NOMO-1 treated with dmso at 0.1 percent for 144 hours (cell line): ENCODE results near the gene KANSL1.

ENCODE experiments used
- DNase-seq: peaks from one replicate; lab custom pipeline; 2025; ENCODE audit not compliant: unreplicated experiment; lab: John Stamatoyannopoulos, UW

Gene KANSL1

DNA sequence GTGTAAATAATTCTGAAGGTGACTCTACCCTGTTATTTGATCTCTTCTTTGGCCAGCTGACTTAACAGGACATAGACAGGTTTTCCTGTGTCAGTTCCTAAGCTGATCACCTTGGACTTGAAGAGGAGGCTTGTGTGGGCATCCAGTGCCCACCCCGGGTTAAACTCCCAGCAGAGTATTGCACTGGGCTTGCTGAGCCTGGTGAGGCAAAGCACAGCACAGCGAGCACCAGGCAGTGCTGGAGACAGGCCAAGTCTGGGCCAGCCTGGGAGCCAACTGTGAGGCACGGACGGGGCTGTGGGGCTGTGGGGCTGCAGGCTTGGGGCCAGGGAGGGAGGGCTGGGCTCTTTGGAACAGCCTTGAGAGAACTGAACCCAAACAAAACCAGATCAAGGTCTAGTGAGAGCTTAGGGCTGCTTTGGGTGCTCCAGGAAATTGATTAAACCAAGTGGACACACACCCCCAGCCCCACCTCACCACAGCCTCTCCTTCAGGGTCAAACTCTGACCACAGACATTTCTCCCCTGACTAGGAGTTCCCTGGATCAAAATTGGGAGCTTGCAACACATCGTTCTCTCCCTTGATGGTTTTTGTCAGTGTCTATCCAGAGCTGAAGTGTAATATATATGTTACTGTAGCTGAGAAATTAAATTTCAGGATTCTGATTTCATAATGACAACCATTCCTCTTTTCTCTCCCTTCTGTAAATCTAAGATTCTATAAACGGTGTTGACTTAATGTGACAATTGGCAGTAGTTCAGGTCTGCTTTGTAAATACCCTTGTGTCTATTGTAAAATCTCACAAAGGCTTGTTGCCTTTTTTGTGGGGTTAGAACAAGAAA is 189.1 kb downstream of the KANSL1 start:
- DNase-seq, result no peak

DNA sequence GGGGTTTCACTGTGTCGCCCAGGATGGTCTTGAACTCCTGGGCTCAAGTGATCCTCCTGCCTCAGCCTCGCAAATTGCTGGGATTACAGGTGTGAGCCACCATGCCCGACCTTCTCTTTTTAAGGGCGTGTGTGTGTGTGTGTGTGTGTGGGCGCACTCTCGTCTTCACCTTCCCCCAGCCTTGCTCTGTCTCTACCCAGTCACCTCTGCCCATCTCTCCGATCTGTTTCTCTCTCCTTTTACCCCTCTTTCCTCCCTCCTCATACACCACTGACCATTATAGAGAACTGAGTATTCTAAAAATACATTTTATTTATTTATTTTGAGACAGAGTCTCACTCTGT is 190.3 kb downstream of the KANSL1 start:
- no peak for DNase-seq

DNA sequence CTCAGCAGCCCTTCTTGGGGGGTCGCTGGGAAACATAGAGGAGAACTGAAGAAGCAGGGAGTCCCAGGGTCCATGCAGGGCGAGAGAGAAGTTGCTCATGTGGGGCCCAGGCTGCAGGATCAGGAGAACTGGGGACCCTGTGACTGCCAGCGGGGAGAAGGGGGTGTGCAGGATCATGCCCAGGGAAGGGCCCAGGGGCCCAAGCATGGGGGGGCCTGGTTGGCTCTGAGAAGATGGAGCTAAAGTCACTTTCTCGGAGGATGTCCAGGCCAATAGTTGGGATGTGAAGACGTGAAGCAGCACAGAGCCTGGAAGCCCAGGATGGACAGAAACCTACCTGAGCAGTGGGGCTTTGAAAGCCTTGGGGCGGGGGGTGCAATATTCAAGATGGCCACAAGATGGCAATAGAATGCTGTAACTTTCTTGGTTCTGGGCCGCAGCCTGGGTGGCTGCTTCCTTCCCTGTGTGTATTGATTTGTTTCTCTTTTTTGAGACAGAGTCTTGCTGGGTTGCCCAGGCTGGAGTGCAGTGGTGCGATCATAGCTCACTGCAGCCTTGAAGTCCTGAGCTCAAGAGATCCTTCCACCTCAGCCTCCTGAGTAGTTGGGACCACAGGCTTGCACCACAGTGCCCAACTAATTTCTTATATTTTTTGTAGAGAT is 190.8 kb downstream of the KANSL1 start:
- DNase-seq, result peak; percentile 40

DNA sequence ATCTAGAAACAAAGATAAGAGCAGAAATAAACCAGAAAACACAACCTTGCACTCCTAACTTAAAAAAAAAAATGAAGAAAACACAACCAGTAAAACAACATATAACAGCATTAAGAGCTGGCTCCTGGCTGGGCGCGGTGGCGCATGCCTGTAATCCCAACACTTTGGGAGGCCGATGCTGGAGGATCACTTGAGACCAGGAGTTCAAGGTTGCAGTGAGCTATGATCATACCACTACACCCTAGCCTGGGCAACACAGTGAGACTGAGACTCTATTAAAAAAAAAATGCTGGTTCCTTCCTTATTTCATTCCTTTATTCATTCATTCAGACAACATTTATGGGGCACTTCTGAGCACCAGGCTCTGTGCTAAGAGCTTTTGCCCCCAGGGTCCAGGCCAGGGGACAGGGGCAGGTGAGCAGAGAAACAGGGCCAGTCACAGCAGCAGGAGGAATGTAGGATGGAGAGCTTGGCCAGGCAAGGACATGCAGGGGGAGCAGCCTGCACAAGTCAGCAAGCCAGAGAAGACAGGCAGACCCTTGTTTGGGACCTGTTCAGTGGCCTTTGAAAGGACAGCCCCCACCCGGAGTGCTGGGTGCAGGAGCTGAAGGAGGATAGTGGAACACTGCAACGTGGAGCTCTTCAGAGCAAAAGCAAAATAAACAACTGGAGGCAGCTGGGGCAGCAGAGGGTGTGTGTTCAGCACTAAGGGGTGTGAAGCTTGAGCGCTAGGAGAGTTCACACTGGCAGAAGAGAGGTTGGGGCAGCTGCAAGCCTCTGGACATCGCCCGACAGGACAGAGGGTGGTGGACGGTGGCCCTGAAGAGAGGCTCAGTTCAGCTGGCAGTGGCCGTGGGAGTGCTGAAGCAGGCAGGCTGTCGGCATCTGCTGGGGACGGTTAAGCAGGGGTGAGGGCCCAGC is 191.6 kb downstream of the KANSL1 start:
- DNase-seq, result no peak

DNA sequence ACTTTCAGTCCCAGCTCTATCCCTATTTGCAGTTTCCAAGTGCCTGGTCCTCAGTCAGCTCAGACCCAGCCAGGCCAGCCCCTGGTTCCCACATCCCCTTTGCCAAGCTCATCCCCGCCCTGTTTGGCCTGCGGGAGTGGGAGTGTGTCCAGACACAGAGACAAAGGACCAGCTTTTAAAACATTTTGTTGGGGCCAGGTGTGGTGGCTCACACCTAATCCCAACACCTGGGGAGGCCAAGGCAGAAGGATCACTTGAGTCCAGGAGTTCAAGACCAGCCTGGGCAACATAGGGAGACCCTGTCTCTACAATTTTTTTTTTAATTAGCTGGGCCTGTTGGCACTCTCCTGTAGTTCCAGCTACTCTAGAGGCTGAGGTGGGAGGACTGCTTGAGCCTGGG is 192.5 kb downstream of the KANSL1 start:
- no peak for DNase-seq

DNA sequence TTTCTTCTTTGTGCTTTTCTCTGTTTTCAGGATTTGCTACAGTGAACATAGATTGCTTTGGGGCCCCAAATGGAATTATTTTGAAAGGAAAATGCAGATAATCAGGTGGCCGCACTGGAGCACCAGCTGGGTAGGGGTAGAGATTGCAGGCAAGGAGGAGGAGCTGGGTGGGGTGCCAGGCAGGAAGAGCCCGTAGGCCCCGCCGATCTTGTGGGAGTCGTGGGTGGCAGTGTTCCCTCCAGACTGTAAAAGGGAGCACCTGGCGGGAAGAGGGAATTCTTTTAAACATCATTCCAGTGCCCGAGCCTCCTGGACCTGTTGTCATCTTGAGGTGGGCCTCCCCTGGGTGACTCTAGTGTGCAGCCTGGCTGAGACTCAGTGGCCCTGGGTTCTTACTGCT is 192.9 kb downstream of the KANSL1 start:
- DNase-seq, result no peak

DNA sequence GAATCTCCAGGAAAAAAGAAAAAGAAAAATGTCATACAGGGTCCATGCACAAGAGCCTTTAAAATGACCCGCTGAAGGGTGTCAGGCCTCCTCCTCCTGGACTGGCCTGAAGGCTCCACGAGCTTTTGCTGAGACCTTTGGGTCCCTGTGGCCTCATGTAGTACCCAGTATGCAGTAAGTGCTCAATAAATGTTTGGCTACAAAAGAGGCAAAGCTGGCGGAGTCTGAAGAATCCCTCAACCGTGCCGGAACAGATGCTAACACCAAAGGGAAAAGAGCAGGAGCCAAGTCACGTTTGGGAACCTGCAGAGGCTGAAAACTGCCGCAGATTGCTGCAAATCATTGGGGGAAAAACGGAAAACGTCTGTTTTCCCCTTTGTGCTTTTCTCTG is 193.3 kb downstream of the KANSL1 start:
- no peak for DNase-seq

DNA sequence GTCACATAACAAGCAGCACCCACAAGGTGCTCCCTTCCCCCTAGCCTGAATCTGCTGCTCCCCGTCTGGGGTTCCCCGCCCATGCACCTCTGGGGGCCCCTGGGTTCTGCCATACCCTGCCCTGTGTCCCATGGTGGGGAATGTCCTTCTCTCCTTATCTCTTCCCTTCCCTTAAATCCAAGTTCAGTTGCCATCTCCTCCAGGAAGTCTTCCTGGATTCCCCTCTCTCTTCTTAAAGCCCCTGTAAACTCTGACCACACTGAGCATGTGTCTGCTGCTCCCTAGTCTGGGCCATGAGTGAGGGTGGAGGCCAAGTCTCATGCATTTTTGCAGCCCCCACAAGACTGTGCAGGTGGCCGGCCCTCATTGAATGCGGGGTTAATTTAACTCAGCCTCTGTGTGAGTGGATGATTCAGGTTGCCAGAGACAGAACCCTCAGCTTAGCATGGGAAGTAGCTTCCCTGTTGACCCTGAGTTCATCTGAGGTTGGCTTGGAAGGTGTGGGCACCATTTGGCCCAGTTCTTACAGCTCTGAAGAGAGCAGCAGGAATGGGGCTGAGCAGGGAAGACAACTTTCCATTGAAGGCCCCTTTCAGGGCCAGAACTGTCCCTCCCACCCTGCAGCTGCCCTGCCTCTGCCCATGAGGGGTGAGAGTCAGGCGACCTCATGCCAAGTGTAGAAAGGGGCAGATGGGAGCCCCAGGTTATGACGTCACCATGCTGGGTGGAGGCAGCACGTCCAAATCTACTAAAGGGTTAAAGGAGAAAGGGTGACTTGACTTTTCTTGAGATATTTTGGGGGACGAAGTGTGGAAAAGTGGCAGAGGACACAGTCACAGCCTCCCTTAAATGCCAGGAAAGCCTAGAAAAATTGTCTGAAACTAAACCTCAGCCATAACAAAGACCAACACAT is 194.0 kb downstream of the KANSL1 start, which contains the start of gene STH:
Gene STH, plus strand, starts transcription at position 264 of the 913 bp plus-strand sequence. Its CDS starts 30 bp downstream, at position 294.
- DNase-seq, result no peak

DNA sequence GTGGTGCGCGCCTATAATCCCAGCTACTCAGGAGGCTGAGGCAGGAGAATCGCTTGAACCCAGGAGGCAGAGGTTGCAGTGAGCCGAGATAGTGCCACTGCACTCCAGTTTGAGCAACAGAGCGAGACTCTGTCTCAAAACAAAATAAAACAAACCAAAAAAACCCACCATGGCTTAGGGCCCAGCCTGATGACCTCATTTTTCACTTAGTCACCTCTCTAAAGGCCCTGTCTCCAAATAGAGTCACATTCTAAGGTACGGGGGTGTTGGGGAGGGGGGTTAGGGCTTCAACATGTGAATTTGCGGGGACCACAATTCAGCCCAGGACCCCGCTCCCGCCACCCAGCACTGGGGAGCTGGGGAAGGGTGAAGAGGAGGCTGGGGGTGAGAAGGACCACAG is 195.6 kb downstream of the KANSL1 start:
- DNase-seq, result no peak

DNA sequence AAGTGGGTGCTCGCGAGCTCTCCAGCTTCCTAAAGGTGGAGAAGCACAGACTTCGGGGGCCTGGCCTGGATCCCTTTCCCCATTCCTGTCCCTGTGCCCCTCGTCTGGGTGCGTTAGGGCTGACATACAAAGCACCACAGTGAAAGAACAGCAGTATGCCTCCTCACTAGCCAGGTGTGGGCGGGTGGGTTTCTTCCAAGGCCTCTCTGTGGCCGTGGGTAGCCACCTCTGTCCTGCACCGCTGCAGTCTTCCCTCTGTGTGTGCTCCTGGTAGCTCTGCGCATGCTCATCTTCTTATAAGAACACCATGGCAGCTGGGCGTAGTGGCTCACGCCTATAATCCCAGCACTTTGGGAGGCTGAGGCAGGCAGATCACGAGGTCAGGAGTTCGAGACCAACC is 196.1 kb downstream of the KANSL1 start:
- no peak for DNase-seq

DNA sequence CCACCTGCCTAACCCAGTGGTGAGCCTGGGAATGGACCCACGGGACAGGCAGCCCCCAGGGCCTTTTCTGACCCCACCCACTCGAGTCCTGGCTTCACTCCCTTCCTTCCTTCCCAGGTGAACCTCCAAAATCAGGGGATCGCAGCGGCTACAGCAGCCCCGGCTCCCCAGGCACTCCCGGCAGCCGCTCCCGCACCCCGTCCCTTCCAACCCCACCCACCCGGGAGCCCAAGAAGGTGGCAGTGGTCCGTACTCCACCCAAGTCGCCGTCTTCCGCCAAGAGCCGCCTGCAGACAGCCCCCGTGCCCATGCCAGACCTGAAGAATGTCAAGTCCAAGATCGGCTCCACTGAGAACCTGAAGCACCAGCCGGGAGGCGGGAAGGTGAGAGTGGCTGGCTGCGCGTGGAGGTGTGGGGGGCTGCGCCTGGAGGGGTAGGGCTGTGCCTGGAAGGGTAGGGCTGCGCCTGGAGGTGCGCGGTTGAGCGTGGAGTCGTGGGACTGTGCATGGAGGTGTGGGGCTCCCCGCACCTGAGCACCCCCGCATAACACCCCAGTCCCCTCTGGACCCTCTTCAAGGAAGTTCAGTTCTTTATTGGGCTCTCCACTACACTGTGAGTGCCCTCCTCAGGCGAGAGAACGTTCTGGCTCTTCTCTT is 196.8 kb downstream of the KANSL1 start:
- DNase-seq, result no peak

DNA sequence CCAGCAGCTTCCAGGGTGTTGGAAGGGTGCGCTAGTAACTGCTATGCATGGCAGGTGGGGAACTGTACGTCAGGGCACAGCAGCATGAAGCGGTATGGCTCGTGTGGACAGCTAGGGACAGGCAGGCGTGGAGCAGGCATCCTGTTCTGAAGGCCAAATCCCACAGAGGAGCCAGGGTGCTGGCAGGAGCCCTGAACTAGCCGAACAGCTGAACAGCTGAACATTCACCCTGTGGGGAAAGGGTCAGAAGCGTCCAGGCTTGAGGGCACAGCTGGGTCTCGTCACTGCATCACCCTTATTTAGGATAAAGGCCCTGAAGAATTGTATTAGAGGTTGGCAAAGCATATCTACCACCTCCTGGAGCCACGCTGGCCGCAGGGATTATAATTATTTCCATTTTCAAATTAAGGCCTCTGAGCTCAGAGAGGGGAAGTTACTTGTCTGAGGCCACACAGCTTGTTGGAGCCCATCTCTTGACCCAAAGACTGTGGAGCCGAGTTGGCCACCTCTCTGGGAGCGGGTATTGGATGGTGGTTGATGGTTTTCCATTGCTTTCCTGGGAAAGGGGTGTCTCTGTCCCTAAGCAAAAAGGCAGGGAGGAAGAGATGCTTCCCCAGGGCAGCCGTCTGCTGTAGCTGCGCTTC is 197.5 kb downstream of the KANSL1 start:
- no peak for DNase-seq

DNA sequence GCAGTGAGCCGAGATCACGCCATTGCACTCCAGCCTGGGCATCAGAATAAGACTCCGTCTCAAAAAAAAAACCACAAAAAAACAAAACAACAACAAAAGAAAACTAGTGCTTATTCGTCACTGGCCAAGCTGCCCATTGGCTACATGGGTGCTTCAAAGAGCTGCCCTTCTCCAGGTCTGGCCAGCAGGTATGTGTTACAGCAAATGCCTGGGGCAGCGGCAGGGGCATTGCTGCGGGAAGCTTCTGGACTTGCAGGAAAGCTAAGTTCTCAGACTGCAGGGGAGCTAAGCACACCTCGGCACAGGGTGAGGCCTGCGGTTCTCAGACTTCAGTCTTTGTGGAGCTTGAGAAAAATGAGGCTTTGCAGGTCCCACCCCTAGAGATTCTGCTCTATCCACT is 198.2 kb downstream of the KANSL1 start:
- no peak for DNase-seq

DNA sequence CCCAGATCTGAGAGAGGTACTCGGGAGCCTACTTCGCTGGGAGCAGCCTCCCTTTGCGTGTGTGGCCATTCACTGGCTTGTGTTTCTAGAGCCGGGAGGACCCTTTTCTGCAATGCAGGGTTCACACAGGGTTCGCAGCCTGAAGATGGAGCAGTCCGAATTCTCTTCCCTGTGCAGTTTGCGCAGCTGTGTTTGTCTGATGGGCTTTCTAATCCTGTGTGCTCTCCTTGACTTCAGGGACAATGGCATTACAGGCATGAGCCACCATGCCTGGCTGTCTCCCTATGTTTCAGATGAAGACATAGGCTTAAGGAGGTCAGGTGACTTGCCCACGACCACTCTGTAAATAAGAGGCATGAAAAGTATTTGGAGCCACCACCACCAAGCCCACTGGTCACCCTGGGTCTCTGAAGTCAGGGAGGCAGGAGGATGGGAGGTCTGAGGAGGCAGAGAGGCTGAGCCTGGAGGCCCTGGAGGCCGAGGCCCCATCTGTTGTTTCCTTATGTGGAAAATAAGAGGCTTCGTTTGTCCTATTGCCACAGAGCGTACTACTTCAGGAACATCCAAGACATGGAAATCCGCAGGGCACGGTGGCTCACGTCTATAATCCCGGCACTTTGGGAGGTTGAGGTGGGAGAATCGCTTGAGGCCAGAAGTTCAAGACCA is 199.1 kb downstream of the KANSL1 start:
- DNase-seq, result no peak

DNA sequence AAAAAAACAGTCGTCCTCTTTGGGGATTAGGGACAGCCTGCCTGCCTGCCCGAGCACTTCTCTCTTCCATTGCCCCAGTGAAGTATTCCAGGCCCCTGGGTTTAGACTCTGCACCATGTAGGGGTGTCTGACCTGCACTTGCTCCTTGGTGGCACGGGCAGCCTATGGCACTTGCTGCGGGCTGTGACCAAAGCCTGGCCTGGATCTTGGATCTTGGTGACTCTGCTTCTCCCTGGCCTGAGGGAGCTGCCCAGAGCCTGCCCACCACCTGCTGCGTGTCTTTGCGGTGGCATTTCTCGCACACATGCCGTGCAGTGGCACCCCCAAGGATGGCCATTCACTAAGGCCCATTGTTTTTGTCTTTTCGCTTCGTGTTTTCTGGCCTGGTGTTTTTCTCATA is 200.3 kb downstream of the KANSL1 start:
- no peak for DNase-seq

DNA sequence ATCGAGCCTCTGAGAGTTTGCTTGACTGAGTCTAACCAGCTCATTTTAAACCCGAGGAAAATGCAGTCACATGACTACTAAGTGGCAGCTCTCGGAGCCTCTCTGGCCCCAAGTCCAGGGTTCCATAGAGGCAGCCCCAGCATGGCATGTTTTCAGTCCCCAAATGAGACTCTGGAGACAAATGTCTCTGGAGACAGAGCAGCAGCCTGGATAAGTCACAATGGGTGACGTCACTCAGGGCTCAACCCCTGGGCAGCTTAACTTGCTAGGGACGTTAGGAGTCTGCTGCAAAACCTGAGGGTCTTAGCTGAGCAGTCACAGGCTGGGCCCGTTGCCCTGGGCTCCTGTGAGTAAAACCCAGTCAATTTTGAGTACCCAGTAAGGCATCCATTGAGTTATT is 201.1 kb downstream of the KANSL1 start:
- DNase-seq, result no peak

DNA sequence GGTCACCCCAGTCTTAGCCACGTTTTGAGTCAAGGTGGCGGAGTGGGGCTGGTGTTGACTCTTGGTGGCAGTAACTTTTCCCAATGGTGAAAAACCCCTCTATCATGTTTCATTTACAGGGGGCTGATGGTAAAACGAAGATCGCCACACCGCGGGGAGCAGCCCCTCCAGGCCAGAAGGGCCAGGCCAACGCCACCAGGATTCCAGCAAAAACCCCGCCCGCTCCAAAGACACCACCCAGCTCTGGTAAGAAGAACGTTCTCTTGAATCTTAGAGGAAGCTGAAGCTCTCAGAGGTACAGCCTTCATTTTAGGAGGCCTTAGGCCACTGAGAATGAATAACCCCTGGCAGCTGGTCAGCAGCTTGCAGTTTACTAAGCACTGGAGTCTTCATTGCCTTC is 201.9 kb downstream of the KANSL1 start:
- no peak for DNase-seq

DNA sequence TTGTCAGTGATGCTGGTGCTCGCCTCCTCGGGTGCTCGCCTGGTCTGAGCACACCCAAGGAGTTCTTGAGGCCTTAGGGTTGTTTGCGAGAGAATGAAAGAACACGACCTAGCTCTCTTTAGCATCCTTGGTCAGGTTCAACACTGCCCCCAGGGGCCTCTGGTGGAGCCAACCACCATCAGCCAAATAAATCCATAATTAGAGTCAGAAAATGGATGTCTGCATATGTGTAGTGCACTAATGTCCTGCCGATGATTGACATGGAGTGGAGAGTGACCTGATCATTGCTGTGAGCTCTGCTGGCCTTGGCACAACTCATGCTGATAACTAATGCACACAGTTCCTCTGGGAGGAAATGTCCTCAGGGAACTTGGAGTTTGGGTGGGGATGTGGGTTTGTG is 202.3 kb downstream of the KANSL1 start:
- no peak for DNase-seq

DNA sequence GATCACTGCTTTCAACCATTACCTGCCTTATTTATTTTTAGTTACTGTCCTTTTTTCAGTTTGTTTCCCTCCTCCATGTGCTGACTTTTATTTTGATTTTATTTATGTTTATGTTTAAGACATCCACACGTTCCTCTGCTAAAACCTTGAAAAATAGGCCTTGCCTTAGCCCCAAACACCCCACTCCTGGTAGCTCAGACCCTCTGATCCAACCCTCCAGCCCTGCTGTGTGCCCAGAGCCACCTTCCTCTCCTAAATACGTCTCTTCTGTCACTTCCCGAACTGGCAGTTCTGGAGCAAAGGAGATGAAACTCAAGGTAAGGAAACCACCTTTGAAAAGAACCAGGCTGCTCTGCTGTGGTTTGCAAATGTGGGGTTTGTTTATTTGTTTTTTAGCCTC is 203.5 kb downstream of the KANSL1 start:
- no peak for DNase-seq
